ENCODE measurements around the gene CRYL1. TPM values are rescaled to one million over a fixed set of nuclear protein-coding genes. Genes with fewer than 3 reads are reported as not detected.

CRYL1 gene
- total and polyA plus RNA-seq, 2 of the 4 experiments (the other 2 are of a cell fraction): 11.7 to 16.4 TPM

DNA sequence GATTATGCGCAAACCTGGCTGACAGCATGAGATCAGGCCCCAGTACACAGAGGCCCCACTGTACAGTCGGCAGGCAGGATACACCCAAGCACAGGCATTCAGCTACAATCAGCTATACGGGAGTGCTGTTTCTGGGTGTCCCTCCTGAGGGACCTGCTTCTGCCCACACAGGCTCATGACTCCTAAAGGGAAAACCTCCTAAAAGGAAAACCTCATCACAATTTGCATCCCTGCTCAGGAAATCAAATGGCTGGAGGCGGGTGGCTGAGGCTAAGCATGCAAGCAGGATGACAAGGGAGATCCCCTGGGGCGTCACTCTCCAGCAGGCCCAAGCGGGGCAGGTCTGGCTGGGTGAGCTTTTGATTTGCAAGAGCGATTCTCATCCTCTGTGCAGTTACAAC, 99.8 kb downstream of the CRYL1 start:
- CTCF ChIA-PET: no interaction called here
- no TSS peak for BruUV-seq (replicated peaks)
- no peak for ATAC-seq (ENCODE audit: low read depth)

More for the DNA sequence above, 99.8 kb downstream of the CRYL1 start:
- Histone ChIP-seq H3K4ac (ENCODE audit: low read depth, low read length) (no peak overlapping the region), H2AFZ (replicated peaks; ENCODE audit: low read length, poor library complexity) (no peak overlapping the region), H2BK120ac (ENCODE audit: low read depth, low read length) (no peak overlapping the region), H2BK5ac (ENCODE audit: low read depth, low read length, poor library complexity, severe bottlenecking) (no peak overlapping the region), H3K56ac (ENCODE audit: extremely low read depth, insufficient read depth, low read length) (no peak overlapping the region), H3K27me3 (ENCODE audit: control insufficient read depth, insufficient read depth, low read length) (peaks cover 12% of the 10 kb centered on the region), H3K4me3 (ENCODE audit: insufficient read depth, low read depth, low read length) (no peak overlapping the region), H3K4me1 (ENCODE audit: control insufficient read depth, insufficient read depth, low read length) (no peaks in the 10 kb centered on the region), H3K27ac (ENCODE audit: insufficient read depth, low read length) (no peak overlapping the region), H4K20me1 (ENCODE audit: insufficient read depth, low read length) (no peaks in the 10 kb centered on the region), H3K14ac (replicated peaks; ENCODE audit: low read depth, low read length) (no peak overlapping the region), H2BK20ac (ENCODE audit: low read depth, low read length) (no peak overlapping the region), H3K9me1 (ENCODE audit: insufficient read depth, low read length) (no peaks in the 10 kb centered on the region; the same call in 1 of the 2 replicates), H4K8ac (ENCODE audit: low read depth in 2 of 2, low read length in 2 of 2) (no peak overlapping the region), H3K9me3 (ENCODE audit: control insufficient read depth, insufficient read depth, low read length) (no peaks in the 10 kb centered on the region), H3K4me2 (ENCODE audit: low read depth, low read length) (no peak overlapping the region), H3K23ac (ENCODE audit: low read depth, low read length) (no peak overlapping the region), H3K18ac (ENCODE audit: low read depth, low read length) (no peak overlapping the region), H4K5ac (ENCODE audit: low read depth, low read length) (no peak overlapping the region), H4K91ac (ENCODE audit: insufficient read depth, low read depth, low read length) (no peak overlapping the region), H3K79me1 (ENCODE audit: low read depth in 1 of 2, low read length in 2 of 2) (no peaks in the 10 kb centered on the region), H2AK9ac (replicated peaks; ENCODE audit: low read depth, low read length, poor library complexity) (no peak overlapping the region), H3K9ac (ENCODE audit: low read depth, low read length) (no peak overlapping the region), H3K36me3 (ENCODE audit: control insufficient read depth, insufficient read depth, low read length) (no peaks in the 10 kb centered on the region), H2BK15ac (ENCODE audit: low read depth, low read length) (no peak overlapping the region), H2AK5ac (ENCODE audit: low read depth, low read length) (no peak overlapping the region)
- POLR2A ChIA-PET (ENCODE audit: unreplicated experiment): no interaction called here
- in situ Hi-C loops (cut with MboI; ENCODE audit: low sequenced_read_pairs) (no loop called here), intact Hi-C loops (cut with micrococcal nuclease) (no loop called here), dilution Hi-C loops (cut with HindIII; ENCODE audit: low sequenced_read_pairs, unreplicated experiment) (no loop called here)
- no peak for DNase-seq
- TF ChIP-seq, protein P1, sequence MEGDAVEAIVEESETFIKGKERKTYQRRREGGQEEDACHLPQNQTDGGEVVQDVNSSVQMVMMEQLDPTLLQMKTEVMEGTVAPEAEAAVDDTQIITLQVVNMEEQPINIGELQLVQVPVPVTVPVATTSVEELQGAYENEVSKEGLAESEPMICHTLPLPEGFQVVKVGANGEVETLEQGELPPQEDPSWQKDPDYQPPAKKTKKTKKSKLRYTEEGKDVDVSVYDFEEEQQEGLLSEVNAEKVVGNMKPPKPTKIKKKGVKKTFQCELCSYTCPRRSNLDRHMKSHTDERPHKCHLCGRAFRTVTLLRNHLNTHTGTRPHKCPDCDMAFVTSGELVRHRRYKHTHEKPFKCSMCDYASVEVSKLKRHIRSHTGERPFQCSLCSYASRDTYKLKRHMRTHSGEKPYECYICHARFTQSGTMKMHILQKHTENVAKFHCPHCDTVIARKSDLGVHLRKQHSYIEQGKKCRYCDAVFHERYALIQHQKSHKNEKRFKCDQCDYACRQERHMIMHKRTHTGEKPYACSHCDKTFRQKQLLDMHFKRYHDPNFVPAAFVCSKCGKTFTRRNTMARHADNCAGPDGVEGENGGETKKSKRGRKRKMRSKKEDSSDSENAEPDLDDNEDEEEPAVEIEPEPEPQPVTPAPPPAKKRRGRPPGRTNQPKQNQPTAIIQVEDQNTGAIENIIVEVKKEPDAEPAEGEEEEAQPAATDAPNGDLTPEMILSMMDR (conservative IDR thresholded peaks at IDR 0.05; ENCODE audit: low read depth, low read length): no peak
- no peak for TF ChIP-seq NFE2L2 (IDR thresholded peaks at IDR 0.05; ENCODE audit: low read depth, low read length)
- no peak for TF ChIP-seq RCOR1 (IDR thresholded peaks at IDR 0.05; ENCODE audit: insufficient replicate concordance, low read length)
- no peak for TF ChIP-seq FOS (IDR thresholded peaks at IDR 0.05; ENCODE audit: low read depth, low read length)
- TF ChIP-seq RFX5 (IDR thresholded peaks at IDR 0.05; ENCODE audit: low read depth, low read length): no peak
- TF ChIP-seq MAFK (IDR thresholded peaks at IDR 0.05; ENCODE audit: low read depth, low read length): no peak
- no peak for TF ChIP-seq MAZ (IDR thresholded peaks at IDR 0.05; ENCODE audit: borderline replicate concordance, low read depth, low read length)
- no peak for TF ChIP-seq ELK1 (IDR thresholded peaks at IDR 0.05; ENCODE audit: borderline replicate concordance, low read depth, low read length)
- TF ChIP-seq POLR2A (IDR thresholded peaks at IDR 0.05; ENCODE audit: low read depth, low read length): no peak
- no peak for TF ChIP-seq USF2 (IDR thresholded peaks at IDR 0.05; ENCODE audit: low read depth, low read length)
- no peak for TF ChIP-seq CHD1 (IDR thresholded peaks at IDR 0.05; ENCODE audit: low read depth, low read length)
- TF ChIP-seq MXI1 (IDR thresholded peaks at IDR 0.05; ENCODE audit: borderline replicate concordance, low read depth, low read length): no peak
- TF ChIP-seq RAD21 (IDR thresholded peaks at IDR 0.05; ENCODE audit: low read length): no peak
- WGBS, 2 experiments (ENCODE audit: extremely low coverage in 2 of 2, insufficient read length in 1 of 2): no CpG with 5 or more reads among the region's 7 CpGs
